ENCODE data around the gene OR8B2. TPM values are rescaled to one million over a fixed set of nuclear protein-coding genes. Genes with fewer than 3 reads are reported as not detected.
"Not testable (repeated sequence)": the region's sequence is repeated elsewhere in the genome, so short reads cannot be mapped to it uniquely, and the experiment has no call there.

The OR8B2 gene, protein sequence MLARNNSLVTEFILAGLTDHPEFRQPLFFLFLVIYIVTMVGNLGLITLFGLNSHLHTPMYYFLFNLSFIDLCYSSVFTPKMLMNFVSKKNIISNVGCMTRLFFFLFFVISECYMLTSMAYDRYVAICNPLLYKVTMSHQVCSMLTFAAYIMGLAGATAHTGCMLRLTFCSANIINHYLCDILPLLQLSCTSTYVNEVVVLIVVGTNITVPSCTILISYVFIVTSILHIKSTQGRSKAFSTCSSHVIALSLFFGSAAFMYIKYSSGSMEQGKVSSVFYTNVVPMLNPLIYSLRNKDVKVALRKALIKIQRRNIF
- polyA plus RNA-seq (ENCODE audit: insufficient read length in 3 of 3) = not detected
- long read RNA-seq, donor 1 = 0 reads
- long read RNA-seq, donor 2 = 0 reads
- long read RNA-seq, donor 3 = 0 reads
- long read RNA-seq, donor 4 = 0 reads
- long read RNA-seq, donor 5 = 0 reads
- long read RNA-seq, donor 6 = 0 reads
- long read RNA-seq, donor 7 = 0 reads
- long read RNA-seq, donor 8 = 0 reads
- long read RNA-seq, donor 9 = 0 reads
- long read RNA-seq, donor 10 = 0 reads
- long read RNA-seq, donor 11 = 0 reads
- long read RNA-seq, donor 12 = 0 reads
- long read RNA-seq, donor 13 = 0 reads
- long read RNA-seq, donor 14 = 0 reads
- long read RNA-seq, donor 15 = 0 reads
- long read RNA-seq, donor 16 = 0 reads

DNA sequence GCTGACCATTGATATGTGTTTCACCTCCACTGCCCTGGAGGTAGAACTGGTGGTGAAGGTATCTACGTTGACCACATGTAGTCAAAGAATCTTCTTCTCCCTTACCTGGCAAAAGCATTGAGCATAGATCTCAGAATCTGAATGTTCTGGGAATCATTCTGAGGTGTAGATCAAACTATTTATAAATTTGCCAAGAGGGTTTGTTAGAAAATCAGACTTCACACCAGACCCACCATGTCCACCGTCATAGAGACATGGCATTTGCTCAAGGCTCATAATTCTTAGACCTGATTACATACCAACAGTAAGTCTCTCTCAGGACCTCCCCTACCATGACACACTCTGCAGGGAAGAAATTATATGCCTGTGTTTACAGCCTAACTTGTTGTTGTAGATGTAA lies at the start of gene OR8B2:
Gene OR8B2 (minus strand): TSS at position 101 of the 400 bp plus-strand sequence. CDS start 1,156 bp downstream, outside the sequence.
- DNase-seq = no peak

DNA sequence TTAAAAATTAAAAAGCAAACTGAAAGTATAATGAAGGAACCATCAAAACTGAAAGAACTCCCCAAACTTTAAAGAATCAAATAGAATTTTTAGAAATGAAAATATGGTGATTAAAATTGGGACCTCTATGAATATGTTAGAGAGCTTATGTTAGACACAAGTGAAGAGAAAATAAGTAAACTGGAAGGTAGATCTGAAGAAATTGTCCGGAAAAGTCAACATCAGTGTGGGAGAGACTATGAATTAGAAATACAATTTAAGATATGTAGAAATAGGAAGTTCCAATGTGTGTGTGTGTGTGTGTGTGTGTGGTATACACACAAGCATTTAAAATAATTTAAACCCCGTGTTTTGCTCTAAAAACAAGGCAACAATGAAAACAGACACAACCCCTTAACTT lies 45.3 kb upstream of the OR8B2 start:
- DNase-seq = no peak

DNA sequence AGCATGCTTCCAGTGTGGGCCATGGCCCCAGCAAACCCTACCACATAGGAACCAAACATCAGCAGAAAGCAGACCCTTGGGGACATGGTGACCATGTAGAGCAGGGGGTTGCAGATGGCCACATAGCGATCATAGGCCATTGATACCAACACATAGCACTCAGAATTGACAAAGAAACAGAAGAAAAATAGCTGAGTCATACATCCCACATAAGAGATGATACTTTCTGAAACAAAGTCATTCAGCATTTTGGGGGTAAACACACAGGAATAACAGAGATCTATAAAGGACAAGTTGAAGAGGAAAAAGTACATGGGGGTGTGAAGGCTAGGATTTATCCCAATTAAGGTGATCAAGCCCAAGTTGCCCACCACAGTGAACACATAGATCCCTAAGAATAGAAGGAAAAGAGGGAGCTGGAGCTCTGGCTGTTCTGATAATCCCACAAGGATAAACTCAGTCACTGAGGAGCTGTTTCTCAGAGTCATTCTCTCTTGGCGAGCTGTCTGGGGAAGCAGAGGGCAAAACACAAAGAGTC lies 40.2 kb upstream of the OR8B2 start, which contains the start of gene OR8B4:
Gene OR8B4 (minus strand): TSS at position 488 of the 538 bp plus-strand sequence. CDS start 0 bp downstream, at position 488.
- no peak for DNase-seq

DNA sequence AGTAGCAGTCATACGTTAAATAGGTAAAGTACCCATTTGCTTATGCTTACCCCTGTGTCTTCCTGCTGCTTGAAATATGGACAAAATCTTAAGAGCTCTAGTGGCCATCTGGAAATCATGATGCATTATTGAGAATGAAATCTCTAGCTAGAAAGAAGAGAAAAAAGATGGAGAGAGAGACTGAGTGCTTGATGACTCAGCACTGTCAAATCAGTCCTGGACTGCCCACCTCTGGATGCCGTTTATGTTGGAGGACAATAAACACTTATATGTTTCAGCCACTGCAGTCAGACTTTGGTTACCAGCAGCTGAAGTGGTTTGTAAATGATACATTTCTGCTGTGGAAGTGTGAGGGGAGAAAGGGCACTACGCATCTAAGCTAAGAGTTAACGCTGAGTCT lies 36.7 kb upstream of the OR8B2 start:
- no peak for DNase-seq

DNA sequence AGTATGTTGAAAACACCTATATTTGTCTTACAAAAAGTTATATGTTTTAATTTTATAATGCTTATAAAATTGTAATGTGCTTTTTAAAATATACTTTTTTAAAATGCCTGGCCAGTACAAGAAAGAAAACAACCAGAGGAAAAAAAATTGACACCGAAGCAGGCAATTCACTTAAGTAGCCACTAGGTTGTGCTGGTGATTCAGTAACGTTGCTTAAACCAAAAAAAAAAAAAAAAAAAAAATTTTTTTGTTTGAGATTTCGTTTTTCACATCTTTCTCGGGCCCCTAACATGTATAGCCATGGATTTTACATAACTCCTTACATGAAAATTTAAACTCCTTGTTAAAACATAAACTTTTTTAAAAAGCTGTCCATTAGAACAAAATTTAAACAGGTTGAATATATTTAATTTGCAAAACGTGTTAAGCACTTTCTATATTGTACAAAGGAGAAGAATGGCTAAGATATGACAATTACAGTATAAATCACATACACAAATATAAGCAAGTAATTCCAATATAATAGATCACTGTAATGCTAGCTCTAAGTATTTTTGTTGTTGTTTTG lies 31.1 kb upstream of the OR8B2 start:
- peak; percentile 23 for DNase-seq

DNA sequence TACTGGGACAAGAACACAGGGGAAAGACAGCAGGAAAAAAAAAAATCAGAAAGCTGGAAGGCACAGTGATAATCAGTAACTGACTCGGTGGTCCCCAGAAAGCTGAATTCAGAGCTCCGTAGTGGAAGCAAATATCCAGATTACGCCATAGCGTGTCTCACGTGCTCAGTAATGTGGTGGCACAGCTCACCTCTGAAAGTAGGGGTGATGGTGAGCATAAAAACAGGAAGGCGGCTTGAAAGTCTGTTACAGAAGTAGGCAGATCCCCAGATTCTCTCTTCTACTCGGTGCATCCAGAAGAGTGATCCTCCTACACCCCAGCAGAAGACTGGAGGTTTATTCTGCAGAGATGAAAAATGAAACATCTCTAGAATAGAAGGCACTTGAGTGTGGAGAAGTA lies 25.6 kb upstream of the OR8B2 start:
- no peak for DNase-seq

DNA sequence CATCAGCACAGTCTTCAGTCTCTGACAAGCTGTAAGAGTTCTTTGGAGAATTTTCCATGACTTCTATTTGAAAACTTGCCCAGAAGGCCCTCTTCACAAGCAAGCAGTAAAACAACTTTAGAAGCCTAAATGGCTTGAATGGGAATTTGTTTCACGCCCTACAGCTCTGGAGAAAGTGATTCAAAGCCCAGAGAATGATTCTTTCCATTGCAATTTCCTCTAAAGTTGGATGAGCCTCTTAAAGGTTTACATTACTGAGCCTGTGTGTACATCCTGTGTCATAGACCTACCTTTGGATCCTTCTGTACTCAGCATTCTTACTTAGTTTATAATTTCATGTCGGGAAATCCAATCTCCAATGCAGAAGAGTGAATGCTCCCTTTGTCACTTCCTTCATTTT lies 21.3 kb upstream of the OR8B2 start:
- no peak for DNase-seq

DNA sequence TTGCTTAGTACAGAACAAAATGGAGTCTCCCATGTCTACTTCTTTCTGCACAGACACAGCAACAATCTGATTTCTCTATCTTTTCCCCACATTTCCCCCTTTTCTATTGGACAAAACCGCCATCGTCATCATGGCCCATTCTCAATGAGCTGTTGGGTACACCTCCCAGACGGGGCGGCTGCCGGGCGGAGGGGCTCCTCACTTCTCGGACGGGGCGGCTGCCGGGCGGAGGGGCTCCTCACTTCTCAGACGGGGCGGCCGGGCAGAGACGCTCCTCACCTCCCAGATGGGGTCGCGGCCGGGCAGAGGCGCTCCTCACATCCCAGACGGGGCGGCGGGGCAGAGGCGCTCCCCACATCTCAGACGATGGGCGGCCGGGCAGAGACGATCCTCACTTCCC lies 18.9 kb upstream of the OR8B2 start:
- DNase-seq = not testable (repeated sequence)

DNA sequence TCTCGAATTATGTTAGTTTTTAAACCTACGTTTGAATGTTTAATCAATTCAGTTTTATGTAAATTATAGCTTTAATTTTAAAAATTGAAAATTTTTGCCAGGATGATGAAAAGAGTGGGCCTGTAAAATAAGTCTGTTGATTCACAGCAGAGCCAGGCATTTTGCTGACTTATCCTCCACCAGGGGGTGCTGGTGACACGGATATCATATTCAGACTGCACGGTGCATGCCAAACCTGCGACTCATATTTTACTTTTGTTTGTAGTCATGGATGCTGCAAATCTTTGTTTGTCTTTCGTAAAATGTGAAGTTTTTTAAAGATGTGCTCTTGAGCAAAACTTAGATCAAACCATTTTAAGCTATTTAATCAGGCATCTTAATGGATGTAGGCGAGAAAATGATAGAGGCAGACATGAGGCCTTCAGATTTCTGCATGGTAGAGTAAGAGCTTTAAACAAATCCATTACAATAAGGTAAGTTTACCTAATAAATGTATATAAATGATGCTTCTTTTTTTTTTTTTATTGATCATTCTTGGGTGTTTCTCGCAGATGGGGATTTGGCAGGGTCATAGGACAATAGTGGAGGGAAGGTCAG lies 18.1 kb upstream of the OR8B2 start:
- peak; percentile 27 for DNase-seq

DNA sequence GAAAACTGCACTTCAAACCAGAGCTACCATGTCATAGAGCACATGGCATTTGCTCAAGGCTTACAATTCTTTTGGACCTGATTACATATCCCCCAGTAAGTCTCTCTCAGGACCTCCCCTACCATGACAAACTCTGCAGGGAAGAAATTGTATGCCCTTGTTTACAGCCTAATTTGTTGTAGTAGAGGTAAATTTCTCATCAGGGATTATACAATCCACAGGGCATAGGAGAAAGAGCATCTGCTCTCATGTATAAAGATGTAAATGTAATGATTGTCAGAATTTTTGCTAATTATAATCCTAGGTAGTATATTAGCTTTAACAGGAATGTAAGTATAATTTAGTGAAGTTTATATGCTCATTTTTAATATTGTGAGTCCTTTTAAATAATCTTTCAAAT lies 14.6 kb upstream of the OR8B2 start, which contains the start of gene OR8B3:
Gene OR8B3 (minus strand): TSS at position 101 of the 400 bp plus-strand sequence. CDS start 1,673 bp downstream, outside the sequence.
- no peak for DNase-seq

DNA sequence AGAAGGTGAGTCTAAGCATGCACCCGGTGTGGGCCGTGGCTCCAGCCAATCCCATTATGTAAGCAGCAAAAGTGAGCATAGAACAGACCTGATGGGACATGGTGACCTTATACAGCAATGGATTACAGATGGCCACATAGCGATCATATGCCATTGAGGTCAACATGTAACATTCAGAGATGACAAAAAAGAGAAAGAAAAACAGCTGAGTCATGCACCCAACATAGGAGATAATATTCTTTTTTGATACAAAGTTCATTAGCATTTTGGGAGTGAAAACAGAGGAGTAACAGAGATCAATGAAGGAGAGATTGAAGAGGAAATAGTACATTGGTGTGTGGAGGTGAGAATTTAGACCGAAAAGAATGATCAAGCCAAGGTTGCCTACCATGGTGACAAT lies 12.5 kb upstream of the OR8B2 start:
- not testable (repeated sequence) for DNase-seq

DNA sequence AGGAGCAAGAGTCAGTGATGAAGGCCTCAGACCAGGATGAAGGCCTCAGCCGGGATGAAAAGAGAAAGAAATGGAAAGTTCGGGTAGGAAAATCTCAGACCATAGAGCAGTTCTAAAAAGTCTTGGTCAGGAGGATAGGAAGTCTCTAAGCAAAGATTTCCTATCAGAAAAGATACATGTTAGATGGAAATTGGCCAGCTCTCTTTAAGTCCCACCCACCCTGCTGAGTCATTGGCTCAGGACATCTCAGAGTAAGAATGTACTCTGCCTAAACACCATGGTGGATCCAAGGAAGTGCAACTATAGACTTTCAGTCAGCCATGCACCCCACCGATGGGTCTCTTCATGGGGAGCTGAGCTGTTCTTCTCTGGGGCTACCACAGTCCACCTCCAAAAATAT lies 10.1 kb upstream of the OR8B2 start:
- DNase-seq = no peak

DNA sequence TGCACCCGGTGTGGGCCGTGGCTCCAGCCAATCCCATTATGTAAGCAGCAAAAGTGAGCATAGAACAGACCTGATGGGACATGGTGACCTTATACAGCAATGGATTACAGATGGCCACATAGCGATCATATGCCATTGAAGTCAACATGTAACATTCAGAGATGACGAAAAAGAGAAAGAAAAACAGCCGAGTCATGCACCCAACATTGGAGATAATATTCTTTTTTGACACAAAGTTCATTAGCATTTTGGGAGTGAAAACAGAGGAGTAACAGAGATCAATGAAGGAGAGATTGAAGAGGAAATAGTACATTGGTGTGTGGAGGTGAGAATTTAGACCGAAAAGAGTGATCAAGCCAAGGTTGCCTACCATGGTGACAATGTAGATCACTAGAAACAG lies 1.4 kb downstream of the OR8B2 start:
- not testable (repeated sequence) for DNase-seq

DNA sequence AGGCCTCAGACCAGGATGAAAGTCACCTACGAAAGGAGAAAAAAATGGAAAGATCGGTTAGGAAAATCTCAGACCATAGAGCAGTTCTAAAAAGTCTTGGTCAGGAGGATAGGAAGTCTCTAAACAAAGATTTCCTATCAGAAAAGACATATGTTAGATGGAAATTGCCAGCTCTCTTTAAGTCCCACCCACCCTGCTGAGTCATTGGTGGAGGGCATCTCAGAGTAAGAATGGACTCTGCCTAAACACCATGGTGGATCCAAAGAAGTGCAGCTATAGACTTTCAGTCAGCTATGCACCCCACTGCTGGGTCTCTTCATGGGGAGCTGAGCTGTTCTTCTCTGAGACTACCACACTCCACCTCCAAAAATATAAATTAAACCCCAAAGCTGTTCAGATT lies 3.7 kb downstream of the OR8B2 start:
- DNase-seq = no peak

DNA sequence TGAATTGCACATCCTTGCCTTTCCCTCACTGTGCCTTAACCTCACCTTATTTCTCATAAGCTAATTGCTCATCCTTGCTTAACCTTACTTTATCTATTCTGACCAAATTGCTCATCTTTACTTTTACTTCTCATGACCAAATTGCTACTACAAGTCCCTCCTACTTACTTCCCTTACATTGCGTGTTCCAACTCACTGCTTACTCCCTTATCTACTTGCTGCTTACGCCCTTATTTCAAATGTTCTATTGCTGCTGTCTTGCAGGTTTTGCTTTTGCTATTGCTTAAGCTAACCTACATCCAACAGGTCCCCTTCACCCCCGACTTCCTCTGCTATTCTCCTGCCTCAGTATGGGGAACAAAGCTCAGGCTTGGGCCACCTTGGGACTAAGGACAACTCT lies 8.0 kb downstream of the OR8B2 start:
- DNase-seq = no peak

DNA sequence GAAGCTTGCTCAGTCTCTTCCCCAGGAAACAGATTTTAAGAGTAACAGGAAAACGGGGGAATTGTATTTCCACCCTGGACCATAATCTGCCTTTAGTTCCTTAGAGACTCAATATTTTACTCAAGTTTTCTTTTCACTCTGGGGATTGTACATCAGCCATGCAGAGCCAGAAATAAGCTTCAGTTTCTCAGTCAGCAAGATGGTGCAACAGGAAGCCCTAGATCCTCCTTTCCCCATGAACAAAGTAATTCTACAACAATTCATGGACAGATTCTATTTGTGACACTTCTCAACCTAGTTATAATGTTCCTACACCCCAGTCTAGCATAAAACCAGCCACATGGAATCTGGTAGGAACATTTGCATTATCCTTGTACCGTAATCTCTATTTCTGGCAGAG lies 24.7 kb downstream of the OR8B2 start:
- DNase-seq = no peak

DNA sequence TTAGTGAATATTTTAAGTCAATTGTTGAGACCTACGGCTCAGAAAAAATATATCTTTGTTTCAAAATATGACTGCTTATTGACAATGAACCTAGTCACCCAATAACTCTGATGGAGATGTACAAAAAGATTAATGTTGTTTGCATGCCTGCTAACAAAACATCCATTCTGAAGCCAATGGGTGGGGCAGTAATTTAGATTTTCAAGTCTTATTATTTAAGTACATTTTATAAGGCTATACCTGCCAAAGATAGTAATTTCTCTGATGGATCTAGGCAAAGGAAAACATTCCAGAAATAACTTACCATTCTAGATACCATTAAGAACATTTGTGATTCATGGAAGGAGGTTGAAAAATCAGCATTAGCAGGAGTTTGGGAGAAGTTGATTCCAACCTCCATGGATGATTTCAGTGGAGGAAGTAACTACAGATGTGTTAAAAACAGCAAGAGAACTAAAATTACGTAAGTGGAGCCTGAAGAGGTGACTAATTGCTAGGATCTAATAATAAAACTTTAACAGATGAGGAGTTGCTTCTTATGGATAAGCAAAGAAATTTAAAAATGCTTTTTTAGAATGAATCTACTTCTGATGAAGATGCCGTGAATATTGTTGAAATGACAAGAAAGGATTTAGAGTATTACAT lies 37.9 kb downstream of the OR8B2 start:
- DNase-seq = no peak

DNA sequence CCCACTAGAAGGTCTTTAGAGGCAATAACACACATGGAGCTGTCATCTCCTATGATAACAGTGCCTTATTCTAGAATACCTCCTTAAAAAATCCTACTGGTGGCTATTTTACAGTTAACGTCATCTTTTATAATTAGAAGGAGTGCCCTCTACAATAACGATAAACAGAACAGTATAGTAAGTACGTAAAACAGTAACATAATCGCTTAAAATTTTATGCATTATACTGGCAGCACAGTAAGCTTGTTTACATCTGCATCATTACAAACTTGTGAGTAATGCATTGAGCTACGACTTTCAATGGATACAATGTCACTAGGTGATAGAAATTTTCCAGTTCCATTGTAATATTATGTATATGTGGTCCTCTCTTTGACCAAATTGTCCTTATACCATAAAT lies 40.0 kb downstream of the OR8B2 start:
- no peak for DNase-seq

DNA sequence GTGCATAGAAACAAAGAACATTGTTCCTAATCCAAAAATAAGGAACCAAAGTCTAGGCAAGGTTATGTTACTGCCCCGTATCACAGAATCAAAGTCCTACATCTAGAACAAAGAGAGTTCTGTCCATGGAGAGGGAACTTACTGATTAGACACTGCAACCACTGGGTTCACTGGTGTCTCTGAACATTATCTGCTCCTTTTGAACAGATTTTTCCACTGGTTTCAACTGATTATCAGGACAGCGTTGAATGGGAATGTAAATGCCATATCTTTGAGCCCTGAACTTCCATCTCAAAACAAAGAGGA lies 44.2 kb downstream of the OR8B2 start:
- no peak for DNase-seq

DNA sequence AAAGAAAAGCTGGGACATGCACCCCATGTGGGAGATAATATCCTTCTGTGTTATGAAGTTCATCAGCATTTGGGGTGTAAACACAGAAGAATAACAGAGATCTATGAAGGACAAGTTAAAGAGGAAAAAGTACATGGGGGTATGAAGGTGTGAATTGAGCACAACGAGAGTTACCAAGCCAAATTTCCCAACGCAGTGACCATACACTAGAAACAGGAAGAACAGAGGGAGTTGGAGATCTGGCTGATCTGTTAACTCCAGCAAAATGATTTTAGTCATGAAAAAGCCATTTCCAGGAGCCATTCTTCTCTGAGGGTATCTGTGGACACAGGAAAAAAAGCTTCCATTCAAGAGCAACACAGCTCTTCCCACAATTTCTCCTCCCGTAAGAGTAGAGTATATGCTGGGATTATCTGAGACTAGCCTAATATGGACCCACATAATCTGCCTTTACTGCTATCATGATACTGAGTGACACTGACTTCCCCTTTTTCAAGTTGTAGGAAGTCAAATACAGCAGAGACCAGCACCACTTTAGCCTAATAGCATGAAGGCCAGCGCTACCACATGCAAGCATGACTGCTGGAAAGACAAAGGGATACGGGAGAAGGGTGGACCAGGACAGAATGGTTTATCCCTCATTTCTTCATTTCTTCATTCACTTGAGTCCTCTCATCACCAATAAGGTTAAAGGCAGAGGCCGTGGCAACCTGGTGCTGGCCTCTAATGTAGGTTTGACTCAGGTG lies 44.7 kb downstream of the OR8B2 start:
- no peak for DNase-seq
